Thoracic aorta (tissue), 2 donors: ENCODE data around the gene IQCH. TPM values are rescaled to one million over a fixed set of nuclear protein-coding genes. Genes with fewer than 3 reads are reported as not detected.

Experiments used
- ATAC-seq: fragments of 150-250 bp; one replicate; pipeline ENCODE4 v1.8.0; 2017; ENCODE audit warnings: low read depth; ENCODE audit not compliant: insufficient number of reproducible peaks, low FRiP score
- DNase-seq: peaks from one replicate; pipeline ENCODE4 v3.0.0-alpha.2; 2020; ENCODE audit warnings: low spot score
- H3K27ac ChIP-seq, 2 donors: fragments of 200-600 bp; sonication (generic); 1 replicate in 1 of 2; 2 replicates in 1 of 2; pipeline ENCODE4 v1.5.1; 2016; ENCODE audit warnings: mild to moderate bottlenecking in 2 of 2, moderate library complexity in 2 of 2
- H3K27me3 ChIP-seq: fragments of 200-600 bp; sonication (generic); replicated peaks from 2 replicates; pipeline ENCODE4 v1.6.0; 2016; ENCODE audit warnings: mild to moderate bottlenecking; ENCODE audit not compliant: insufficient read depth
- H3K36me3 ChIP-seq: fragments of 200-600 bp; sonication (generic); one replicate; pipeline ENCODE4 v1.5.1; 2016
- H3K4me1 ChIP-seq, 2 donors: fragments of 200-600 bp; sonication (generic); 1 replicate in 1 of 2; 2 replicates in 1 of 2; pipeline versions ENCODE4 v1.5.1 to v1.6.0; 2016; ENCODE audit warnings: low read depth in 2 of 2, mild to moderate bottlenecking in 1 of 2; ENCODE audit not compliant: control insufficient read depth in 1 of 2
- H3K4me3 ChIP-seq: fragments of 200-600 bp; sonication (generic); 2 replicates; pipeline ENCODE4 v1.5.1; 2016; ENCODE audit warnings: mild to moderate bottlenecking
- H3K9me3 ChIP-seq: fragments of 200-600 bp; sonication (generic); 2 replicates; pipeline ENCODE4 v1.5.1; 2016
- total RNA-seq, 2 donors: library from RNA; depleted of rRNA; stranded (reverse); fragments of >200 nt; gene quantifications; one replicate each; pipeline versions ENCODE4 v1.1.0 to v1.2.3, GENCODE V29; 2016
- TF ChIP-seq, protein P1 (sequence below): fragments of 200-600 bp; sonication (generic); IDR thresholded peaks from one replicate; pipeline ENCODE4 v1.5.1; 2019; ENCODE audit warnings: antibody characterized with exemption

IQCH gene
- total RNA-seq, 2 donors from 2014 or later: 0.14 to 2.3 TPM

DNA sequence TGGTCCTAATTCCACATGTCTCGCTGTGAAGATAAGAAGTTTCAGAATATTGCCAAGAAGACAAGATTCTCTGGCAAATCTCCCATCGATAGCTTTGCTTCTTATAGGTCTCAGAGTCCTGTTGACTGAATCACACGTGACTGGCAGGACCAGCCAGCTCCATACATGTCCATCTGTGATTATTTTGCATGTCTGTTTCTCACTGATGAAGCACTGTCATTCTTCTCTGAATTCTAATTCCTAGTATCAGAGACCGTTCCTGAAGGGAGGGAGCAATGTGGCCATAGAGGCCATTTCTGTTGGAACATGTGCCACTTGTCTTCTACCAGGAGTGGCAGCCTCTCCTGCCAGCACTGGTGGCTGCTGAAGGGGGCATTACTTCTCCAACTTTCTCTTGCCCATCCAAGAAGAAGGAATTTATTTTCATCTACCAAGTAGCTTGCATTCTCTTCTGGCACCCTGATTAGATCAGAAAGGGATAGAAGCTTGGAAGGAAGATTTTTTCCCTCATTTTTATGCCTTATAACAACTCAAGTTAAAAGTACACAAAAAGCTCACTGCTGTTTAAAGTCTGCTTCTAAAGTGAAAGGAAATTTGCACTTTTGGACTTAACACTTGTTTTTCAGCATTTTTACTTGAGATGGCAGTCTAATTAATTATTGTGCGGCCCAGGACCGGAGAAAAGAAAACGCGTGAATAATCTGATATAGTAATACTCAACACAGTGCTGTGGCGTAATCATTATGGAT, 115.8 kb downstream of the IQCH start:
- Histone ChIP-seq H3K27ac (no peak overlapping the region), H3K9me3 (no peaks in the 10 kb centered on the region), H3K36me3 (no peaks in the 10 kb centered on the region), H3K4me1 (no peaks in the 10 kb centered on the region), H3K27me3 (no peaks in the 10 kb centered on the region), H3K4me3 (no peak overlapping the region)
- ATAC-seq (no peak), DNase-seq (no peak)
- TF ChIP-seq, protein P1, sequence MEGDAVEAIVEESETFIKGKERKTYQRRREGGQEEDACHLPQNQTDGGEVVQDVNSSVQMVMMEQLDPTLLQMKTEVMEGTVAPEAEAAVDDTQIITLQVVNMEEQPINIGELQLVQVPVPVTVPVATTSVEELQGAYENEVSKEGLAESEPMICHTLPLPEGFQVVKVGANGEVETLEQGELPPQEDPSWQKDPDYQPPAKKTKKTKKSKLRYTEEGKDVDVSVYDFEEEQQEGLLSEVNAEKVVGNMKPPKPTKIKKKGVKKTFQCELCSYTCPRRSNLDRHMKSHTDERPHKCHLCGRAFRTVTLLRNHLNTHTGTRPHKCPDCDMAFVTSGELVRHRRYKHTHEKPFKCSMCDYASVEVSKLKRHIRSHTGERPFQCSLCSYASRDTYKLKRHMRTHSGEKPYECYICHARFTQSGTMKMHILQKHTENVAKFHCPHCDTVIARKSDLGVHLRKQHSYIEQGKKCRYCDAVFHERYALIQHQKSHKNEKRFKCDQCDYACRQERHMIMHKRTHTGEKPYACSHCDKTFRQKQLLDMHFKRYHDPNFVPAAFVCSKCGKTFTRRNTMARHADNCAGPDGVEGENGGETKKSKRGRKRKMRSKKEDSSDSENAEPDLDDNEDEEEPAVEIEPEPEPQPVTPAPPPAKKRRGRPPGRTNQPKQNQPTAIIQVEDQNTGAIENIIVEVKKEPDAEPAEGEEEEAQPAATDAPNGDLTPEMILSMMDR: no peak

DNA sequence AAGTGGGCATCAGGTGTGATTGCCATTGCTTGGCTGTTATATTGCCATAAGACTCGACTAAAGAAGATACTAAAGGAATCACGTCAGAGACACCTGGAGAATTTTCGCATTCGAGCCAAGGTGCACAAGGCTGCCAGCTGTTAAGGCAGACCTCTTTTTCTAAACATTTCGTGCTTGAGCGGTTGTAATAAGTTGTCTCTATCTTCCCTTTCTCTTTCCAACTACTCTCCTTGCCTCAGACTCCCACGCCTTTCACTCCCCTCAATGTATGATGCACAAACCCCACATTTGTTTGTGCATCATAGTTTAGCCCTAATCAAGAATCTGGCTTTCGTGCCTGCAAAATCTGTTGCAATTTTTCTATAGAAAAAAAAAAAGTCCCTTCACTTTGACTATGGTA, 118.0 kb downstream of the IQCH start:
- no peak for ATAC-seq
- Histone ChIP-seq H3K27ac (no peak overlapping the region), H3K4me1 (no peaks in the 10 kb centered on the region), H3K9me3 (no peaks in the 10 kb centered on the region), H3K4me3 (no peak overlapping the region), H3K36me3 (no peaks in the 10 kb centered on the region), H3K27me3 (no peaks in the 10 kb centered on the region)
- TF ChIP-seq, protein P1: no peak
- no peak for DNase-seq

DNA sequence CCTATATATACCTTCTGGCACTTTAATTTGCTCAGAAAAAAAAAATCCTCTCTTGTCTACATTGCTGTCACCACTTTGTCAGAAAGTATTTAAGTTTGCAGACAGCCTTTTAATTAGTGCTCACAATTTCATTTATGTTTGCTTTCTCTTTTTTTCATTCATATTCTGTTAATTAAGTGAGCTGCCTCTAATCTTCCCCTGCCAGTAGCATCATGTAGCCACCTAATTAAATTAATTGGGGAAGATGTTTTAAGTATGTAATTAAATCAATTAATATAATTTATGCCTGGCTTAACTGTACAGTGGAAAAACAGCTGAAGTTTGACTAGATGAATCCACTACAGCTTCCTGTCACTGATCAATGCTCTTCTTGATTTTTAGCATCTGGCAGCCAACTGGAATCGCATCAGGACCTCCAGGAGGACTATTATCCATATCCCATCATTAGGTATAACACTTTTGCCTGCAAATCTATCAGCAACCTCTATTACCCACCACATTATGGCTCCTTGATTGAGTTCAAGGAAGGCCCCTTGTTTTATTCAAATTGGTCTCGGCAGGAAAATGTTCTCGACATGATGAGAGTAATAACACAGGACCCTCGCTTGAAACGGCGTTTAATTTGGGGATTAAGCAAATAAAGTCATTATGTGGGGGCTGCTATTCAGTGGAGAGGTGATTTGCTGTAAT, 118.5 kb downstream of the IQCH start:
- Histone ChIP-seq H3K27me3 (no peaks in the 10 kb centered on the region), H3K27ac (no peak overlapping the region), H3K4me3 (no peak overlapping the region), H3K4me1 (no peaks in the 10 kb centered on the region), H3K36me3 (no peaks in the 10 kb centered on the region), H3K9me3 (no peaks in the 10 kb centered on the region)
- ATAC-seq (no peak), DNase-seq (no peak)
- TF ChIP-seq, protein P1: no peak

DNA sequence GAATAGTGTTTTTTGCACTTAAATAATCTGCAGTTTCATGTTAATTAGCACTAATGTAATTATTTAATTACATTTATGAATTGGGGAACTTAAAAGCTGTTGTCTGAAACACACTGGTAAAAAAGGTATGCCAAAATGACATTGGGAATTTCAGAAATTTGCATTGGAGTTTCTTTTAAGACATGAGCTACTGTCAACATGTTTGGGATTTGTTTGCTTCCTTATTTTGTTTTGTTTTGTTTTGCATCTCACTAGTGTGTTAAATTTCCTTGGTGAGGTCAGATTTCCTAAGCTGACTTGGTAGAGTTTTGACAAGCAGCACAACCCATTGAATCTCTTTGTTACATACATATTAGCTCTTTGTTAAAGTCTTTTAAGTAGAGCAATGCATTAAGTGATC, 119.4 kb downstream of the IQCH start:
- H3K27me3 ChIP-seq: no peaks in the 10 kb centered on the region
- no peaks in the 10 kb centered on the region for H3K4me1 ChIP-seq
- DNase-seq: no peak
- ATAC-seq: no peak
- no peak overlapping the region for H3K4me3 ChIP-seq
- H3K27ac ChIP-seq: no peak overlapping the region
- TF ChIP-seq, protein P1: no peak
- H3K36me3 ChIP-seq: no peaks in the 10 kb centered on the region
- H3K9me3 ChIP-seq: no peaks in the 10 kb centered on the region

DNA sequence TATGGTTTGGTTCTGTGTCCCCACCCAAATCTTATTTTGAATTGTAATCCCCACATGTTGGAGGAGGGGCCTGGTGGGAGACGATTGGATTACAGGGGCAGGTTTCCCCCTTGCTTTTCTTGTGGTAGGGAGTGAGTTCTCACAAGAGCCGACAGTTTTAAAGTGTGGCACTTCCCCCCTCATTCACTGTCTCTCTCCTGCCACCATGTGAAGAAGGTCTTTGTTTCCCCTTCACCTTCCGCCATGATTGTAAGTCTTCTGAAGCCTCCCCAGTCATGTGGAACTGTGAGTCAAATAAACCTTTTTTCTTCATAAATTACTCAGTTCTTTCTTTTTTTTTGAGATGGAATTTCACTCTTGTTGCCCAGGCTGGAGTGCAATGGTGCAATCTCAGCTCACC, 124.9 kb downstream of the IQCH start:
- H3K27me3 ChIP-seq: no peaks in the 10 kb centered on the region
- no peak for ATAC-seq
- no peaks in the 10 kb centered on the region for H3K9me3 ChIP-seq
- H3K36me3 ChIP-seq: no peaks in the 10 kb centered on the region
- no peak overlapping the region for H3K27ac ChIP-seq
- TF ChIP-seq, protein P1: no peak
- no peak overlapping the region for H3K4me3 ChIP-seq
- H3K4me1 ChIP-seq: no peaks in the 10 kb centered on the region
- DNase-seq: no peak
